HG02943 (cell line): ENCODE measurements around the gene KLHL29.

Experiments used
- ATAC-seq: cut with Tn5 transposase; IDR thresholded peaks from one replicate; pipeline ENCODE4 v1.9.1; 2021; ENCODE audit warnings: mild to moderate bottlenecking, low read depth, moderate library complexity; ENCODE audit not compliant: unreplicated experiment

KLHL29 gene

DNA sequence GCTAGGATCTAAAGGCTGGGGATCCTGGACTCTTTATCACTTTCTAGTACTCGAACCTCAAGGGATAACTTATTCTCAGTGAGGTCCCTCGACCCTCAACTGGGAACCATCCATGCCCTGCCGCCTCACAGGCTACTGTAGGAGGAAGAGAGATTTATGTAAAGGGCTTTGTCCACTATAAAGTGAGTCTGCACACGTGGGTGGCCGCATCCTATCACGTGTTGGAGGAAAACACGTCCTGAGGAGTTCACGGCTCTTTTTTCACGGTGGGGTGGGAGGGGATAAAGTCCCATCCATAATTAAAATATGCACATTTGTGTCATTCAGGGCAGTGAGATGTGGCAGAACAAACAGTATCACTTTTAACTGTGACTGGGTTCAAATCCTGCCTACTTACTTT, 176.6 kb downstream of the KLHL29 start:
- ATAC-seq: no peak

- no peak for ATAC-seq
Measured at GRCh38 chr2:23562143-23562542, 177.2 kb downstream of the KLHL29 start.

GRCh38 chr2:23563151-23563550, 178.2 kb downstream of the KLHL29 start:
- no peak for ATAC-seq

GRCh38 chr2:23563673-23564614, 179.0 kb downstream of the KLHL29 start:
- ATAC-seq: no peak

DNA sequence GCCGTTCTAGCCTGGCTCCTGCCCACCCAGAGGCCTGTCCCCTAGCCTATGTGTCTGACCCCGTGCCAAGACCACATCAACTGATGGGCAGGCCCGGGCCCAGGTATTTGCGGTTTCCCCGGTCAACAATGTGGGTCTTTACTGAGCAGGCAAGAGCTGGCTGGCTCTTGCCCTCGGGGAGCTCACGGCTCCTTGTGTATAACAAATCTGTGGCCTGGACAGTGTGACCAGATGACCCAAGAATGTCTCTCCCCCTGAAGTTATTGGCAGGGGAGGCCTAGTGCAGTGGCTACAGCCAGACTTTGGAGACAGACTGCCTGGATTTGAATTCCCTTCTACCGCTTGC, 179.6 kb downstream of the KLHL29 start:
- ATAC-seq: no peak

GRCh38 chr2:23565374-23565773, 180.4 kb downstream of the KLHL29 start:
- ATAC-seq: no peak

- ATAC-seq: no peak
Measured at GRCh38 chr2:23565814-23566213, 180.8 kb downstream of the KLHL29 start.

DNA sequence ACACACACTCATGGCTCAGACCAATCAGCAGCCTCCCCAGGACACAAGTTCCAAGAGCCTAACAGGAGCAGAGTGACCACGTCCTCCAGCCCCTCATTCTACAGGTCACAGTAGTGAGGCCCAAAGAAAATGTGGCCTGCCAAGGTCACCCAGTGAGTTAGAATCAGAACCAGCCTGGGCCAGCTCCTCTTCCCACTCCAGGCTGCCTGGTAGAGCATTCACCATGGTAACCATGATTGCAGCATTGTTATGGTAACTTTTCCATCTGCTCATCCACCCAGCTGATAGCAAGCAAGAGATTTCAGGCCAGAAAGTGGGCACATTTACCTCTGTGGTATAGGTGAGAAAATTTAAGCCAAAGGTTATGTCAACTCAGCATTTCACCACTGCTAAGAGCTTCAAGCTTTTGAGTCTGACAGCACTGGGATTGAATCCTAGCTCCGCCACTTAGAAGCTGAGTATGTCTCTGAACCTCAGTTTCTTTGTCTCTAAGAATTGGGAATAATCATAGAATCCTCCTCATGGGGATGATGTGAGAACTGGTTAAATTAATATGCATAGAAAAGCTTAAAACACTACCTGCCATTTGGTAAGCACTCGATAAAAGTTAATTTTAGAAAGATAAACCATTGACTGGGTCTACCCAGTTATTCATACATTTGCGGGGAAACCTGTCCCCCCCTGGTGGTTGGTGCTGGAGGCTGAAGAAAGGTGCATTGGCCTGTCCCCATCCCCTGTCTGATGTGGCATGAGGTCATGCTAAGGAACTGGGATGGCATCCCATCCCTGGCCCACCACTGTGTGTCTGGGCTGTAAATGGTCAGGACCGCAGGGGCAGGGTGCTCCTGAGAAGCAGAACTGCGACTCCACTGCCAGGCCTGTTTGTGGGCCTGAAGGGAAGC, 181.5 kb downstream of the KLHL29 start:
- no peak for ATAC-seq

DNA sequence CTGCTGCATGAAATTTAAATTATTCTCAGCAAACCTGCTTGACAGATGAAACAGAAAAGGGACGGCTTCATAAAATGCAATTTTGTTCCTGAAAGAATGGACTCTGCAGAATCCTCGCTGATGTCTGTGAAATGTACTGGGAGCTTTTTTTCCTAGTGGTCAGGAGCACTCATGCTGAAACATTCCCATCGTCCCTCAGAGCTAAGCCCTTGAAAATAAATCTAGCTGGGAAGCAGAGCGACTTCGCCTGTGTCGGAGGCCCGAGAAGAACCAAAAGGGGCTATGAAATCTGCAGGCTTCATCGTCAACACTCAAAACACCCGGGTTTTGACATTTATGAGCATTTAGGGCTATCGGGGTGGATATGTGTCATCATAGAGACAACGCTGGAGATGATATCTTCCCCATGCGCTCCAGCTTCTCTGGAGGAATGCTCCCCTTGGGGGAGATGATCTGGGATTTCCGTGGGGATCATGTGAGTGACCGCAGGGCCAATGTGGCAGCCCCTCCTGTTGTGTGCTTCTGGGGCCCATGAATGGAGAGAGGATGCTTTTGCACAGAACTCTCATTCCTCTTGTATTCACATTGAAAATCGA, 182.3 kb downstream of the KLHL29 start:
- no peak for ATAC-seq

DNA sequence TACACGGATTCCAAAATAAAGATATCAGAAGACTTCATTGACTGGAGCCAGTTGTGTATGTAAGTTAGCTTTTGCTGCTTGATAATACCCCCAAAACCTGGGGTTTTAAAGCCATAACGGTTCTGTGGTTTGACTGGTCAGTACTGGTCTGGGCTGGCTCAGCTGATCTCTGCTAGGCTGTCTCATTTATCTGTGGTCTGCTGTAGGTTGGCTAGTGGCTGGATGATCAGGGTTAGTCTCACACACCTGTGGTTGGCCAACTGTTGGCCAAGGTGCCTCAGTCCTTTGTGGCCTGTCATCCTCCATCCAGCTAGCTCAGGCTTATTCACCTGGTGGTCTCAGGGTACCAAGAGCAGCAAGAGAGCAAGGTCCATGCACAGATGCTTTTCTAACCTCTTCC, 183.2 kb downstream of the KLHL29 start:
- no peak for ATAC-seq

GRCh38 chr2:23568626-23569190, 183.7 kb downstream of the KLHL29 start:
- ATAC-seq: no peak

- no peak for ATAC-seq
Measured at GRCh38 chr2:23569761-23570365, 184.9 kb downstream of the KLHL29 start.

DNA sequence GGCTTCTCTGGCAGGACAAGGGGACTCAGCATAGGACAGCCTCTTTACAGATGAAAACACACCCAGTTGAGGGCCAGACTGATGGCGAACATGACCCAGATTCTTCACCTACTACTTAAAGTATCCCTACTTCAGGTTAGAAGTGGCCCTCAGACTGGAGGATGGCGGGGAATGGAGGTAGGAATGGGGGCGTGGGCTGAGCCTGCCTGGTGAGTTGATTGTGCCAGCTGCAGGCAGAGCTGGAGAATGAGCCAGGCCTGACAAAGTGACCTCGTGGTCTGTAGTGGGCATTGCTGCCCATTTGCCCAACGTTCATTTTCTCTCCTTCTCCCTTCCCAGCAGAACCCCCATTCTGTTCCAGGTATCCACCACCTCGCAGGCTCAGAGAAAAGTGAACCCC, 186.1 kb downstream of the KLHL29 start:
- ATAC-seq: no peak

GRCh38 chr2:23571527-23572282, 186.7 kb downstream of the KLHL29 start:
- no peak for ATAC-seq

GRCh38 chr2:23574919-23575654, 190.1 kb downstream of the KLHL29 start:
- no peak for ATAC-seq

- no peak for ATAC-seq
Measured at GRCh38 chr2:23578964-23579671, 194.1 kb downstream of the KLHL29 start.

GRCh38 chr2:23579674-23580073, 194.7 kb downstream of the KLHL29 start:
- no peak for ATAC-seq

GRCh38 chr2:23583467-23583866, 198.5 kb downstream of the KLHL29 start:
- ATAC-seq: no peak
